ENCODE measurements around the gene APLN.

DNA sequence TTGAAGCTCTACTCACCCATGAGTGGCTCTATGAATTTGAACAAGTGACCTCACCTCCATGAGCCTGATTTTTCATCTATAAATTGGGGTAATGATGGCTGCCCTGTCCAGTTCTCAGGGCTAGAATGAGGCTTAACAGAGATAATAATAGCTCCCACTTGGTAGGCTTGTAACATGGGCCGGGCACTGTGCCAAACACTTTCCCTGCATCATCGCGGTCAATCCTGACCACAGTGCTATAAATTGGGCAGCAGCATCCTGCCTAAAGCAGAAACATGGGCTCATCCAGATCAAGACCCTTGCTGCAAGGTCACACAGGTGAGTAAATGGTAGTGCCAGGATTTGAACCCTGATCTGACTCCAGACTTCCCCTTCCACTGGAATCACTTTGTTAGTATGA lies 12.8 kb downstream of the APLN start:
- TF ChIP-seq, protein P1, sequence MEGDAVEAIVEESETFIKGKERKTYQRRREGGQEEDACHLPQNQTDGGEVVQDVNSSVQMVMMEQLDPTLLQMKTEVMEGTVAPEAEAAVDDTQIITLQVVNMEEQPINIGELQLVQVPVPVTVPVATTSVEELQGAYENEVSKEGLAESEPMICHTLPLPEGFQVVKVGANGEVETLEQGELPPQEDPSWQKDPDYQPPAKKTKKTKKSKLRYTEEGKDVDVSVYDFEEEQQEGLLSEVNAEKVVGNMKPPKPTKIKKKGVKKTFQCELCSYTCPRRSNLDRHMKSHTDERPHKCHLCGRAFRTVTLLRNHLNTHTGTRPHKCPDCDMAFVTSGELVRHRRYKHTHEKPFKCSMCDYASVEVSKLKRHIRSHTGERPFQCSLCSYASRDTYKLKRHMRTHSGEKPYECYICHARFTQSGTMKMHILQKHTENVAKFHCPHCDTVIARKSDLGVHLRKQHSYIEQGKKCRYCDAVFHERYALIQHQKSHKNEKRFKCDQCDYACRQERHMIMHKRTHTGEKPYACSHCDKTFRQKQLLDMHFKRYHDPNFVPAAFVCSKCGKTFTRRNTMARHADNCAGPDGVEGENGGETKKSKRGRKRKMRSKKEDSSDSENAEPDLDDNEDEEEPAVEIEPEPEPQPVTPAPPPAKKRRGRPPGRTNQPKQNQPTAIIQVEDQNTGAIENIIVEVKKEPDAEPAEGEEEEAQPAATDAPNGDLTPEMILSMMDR (optimal IDR thresholded peaks at IDR 0.05 in 1 of 3, IDR thresholded peaks at IDR 0.05 in 1 of 3, conservative IDR thresholded peaks at IDR 0.05 in 1 of 3; ENCODE audit: extremely low read depth in 1 of 3, insufficient read depth in 2 of 3, low read length in 3 of 3): no peak
- no peak for TF ChIP-seq EZH2 (IDR thresholded peaks at IDR 0.05; ENCODE audit: low read length)

Measured in keratinocyte (primary cell).